Caki2 (cell line): ENCODE results near the gene MIXL1. TPM values are rescaled to one million over a fixed set of nuclear protein-coding genes. Genes with fewer than 3 reads are reported as not detected.
"Not testable (repeated sequence)": the region's sequence is repeated elsewhere in the genome, so short reads cannot be mapped to it uniquely, and the experiment has no call there.

Experiments
- DNase-seq: peaks from one replicate; pipeline ENCODE4 v3.0.0-alpha.2; 2015; ENCODE audit warnings: low read depth
- in situ Hi-C: cut with HindIII; loops from 2 replicates; pipeline ENCODE4 v1.10.0; 2016; ENCODE audit warnings: low sequenced_read_pairs, low pct_unique_long_range_greater_than_20kb, mixed read lengths
- total RNA-seq: library from RNA; depleted of rRNA; stranded (reverse); fragments of >200 nt; shearing (Covaris generic); gene quantifications from 2 replicates; pipeline ENCODE4 v1.2.3, GENCODE V29; 2014; ENCODE audit warnings: low replicate concordance

The MIXL1 gene
- total RNA-seq, 1 experiment from 2014 or later = not detected

- in situ Hi-C loops = no loop called here
- no peak for DNase-seq
Measured at GRCh38 chr1:226210571-226211176, 12.8 kb upstream of the MIXL1 start.

GRCh38 chr1:226211181-226211821 is 12.2 kb upstream of the MIXL1 start:
- in situ Hi-C loops = no loop called here
- no peak for DNase-seq

DNA sequence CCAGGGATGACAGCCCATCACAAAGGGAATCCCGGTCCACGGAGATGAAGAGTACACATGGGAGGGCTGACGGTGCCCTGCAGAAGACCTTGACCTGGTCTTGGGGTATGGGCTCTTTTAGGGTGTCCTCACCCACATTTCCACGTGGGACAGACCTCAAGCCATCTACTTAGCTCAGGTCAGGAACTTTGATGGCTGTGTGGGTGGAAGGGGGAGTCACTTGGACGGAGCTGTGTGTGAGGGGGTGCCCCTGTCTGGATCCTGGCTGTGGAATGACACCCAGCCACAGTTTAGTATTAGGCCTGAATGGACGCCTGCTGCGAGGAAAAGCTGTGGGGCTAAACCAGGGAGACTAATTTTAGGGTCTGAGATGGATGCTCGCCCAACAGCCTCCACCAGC is 10.9 kb upstream of the MIXL1 start:
- DNase-seq = no peak
- in situ Hi-C loops = no loop called here

DNA sequence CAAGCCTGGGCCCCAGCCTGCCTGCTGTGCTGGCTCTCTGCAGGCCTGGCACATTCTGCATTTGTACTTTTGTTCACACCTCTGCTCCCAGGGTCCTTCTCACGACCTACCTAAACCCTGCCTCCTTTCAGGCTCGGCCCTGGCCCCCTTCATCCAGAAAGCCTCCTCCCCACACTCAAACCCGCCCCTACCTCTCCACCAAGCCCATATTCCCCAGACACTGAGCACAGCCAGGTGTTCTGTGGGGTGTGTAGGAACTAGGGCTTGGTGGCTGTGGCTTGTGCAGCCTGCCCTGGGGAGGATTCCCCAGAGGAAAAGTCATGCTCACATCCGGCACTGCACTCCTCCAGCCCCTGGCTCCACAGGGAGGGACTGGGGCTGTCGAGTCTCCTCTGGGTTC is 8.2 kb upstream of the MIXL1 start:
- no peak for DNase-seq
- in situ Hi-C loops = no loop called here

GRCh38 chr1:226216056-226216455 is 7.4 kb upstream of the MIXL1 start:
- in situ Hi-C loops = no loop called here
- DNase-seq = no peak

DNA sequence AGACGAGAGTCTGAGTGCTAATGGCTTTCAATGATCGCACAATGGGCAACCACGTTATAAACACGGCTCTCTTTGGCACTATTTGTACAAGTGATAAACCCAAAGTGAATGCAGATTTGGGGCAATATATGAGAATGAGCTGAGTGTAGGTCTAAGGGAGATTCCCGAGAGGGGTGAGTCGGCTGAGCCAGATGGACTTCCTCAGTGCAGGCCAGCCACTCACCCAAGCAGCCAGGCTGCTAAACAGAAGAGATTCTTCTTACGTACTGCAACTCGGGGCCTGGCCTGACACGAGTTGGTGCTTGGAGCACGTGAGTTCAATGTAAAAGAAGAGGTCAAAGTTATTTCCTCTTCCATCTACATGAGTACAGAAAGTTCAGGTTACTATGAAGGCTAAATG is 6.2 kb upstream of the MIXL1 start:
- in situ Hi-C loops = no loop called here
- no peak for DNase-seq

DNA sequence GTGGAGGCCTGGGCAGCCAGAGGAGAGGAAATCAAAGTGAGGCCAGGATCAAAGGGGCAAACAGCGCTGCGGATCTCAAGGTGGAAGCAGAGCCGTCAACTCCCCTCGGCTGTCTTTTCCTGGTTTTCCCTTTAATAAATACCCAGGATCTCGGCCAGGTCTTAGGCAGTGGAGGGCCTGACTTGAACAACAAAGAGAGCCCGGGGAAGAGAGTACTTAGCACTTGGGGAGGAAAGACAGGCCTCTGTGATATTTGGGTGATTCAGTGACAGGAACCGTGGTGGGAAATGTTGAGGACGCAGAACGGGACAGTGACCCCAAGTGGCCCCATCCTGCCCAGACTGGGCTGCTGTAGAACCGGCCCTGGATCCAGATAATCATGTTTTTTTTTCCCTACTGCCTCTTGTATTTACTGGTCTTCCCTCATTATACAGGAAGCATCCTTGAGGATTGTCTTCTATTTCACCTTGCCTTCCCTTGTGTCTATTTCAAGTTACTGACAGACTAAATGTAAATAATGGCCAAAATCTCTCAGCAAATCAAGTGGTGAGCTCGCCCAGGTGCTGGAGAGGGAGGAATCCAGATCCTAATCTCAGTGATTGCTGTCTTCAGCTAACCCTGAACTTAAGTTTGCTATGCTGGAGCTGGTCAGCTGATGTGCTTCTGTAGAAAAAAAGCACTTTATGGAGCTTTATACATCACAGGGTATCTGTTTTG is 2.8 kb upstream of the MIXL1 start:
- no peak for DNase-seq
- in situ Hi-C loops = no loop called here

DNA sequence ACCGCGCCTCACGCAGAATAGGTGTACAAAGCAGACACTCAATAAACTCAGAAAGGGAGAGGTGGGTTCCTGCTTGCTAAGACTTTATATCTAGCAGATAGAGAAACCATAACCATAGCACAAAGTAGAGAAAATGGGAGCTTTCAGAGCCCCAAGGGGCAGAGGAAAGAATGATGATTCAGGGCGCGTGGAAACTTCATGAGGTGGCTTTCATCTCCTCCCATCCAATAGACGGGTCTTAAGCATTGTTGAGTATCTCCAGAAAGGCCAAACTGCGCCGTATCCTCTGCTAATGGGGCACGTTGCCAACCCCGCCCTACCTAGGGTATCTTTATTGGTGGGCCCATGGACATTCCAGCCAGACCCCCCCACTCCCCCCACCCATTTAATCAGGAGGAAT is 778 bp upstream of the MIXL1 start:
- in situ Hi-C loops = no loop called here
- no peak for DNase-seq

DNA sequence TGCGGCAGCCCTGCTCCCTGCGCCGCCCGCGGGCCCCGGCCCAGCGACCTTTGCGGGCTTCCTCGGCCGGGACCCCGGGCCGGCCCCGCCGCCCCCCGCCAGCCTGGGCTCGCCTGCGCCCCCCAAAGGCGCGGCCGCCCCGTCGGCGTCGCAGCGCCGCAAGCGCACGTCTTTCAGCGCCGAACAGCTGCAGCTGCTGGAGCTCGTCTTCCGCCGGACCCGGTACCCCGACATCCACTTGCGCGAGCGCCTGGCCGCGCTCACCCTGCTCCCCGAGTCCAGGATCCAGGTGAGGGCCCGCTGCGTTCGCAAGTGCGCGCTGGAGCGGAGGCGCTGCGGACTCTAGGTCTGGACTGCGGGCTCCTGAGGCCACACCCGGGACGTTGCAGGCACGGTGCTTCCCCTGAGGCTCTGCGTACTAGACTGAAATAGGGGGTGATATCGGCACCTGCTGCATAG is 351 bp downstream of the MIXL1 start:
- in situ Hi-C loops = no loop called here
- no peak for DNase-seq

GRCh38 chr1:226226601-226227000 is 3.1 kb downstream of the MIXL1 start:
- no peak for DNase-seq
- in situ Hi-C loops = no loop called here

GRCh38 chr1:226233293-226233692 is 9.8 kb downstream of the MIXL1 start:
- in situ Hi-C loops = no loop called here
- no peak for DNase-seq

- no peak for DNase-seq
- in situ Hi-C loops = no loop called here
Measured at GRCh38 chr1:226233806-226234205, 10.3 kb downstream of the MIXL1 start.

- DNase-seq = no peak
- in situ Hi-C loops = no loop called here
Measured at GRCh38 chr1:226236826-226237225, 13.4 kb downstream of the MIXL1 start.

DNA sequence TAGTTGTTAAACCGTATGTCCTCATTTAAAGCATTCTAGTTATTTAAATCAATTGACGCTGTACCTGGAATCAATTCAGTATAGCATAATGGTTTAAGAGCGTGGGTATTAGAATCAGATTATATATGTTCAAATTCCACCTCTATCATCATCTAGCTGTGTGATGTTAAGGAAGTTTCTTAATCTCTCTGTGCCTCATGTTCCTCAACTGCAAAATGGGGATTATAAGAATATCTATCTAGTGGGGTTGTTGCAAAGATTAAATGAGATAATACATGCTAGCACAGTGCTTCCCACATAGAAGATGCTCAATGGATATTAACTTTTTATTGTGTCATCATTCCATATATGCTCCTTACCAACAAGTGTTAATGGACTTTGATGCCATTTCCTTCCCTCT is 16.0 kb downstream of the MIXL1 start:
- in situ Hi-C loops = no loop called here
- DNase-seq = no peak

GRCh38 chr1:226248091-226248490 is 24.6 kb downstream of the MIXL1 start:
- no peak for DNase-seq
- in situ Hi-C loops = no loop called here

DNA sequence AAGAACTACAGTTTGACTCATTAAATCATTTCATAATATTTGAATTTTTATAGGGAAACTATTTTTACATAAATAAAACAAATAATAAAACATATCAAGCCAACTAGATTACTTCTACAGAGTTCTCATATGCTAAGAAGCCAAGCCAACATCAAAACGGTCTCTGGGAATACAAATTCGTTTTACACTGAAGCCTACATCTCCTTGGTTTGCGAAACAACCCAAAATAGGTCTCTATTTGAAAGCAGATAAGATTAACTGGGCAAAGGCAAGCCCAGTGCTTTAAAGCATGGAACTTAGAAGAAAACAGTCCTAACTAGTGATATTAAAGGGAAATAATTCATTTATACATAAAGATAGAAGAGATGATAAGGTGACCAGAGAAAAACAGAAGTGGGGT is 25.3 kb downstream of the MIXL1 start:
- no peak for DNase-seq
- in situ Hi-C loops = no loop called here

- in situ Hi-C loops = no loop called here
- DNase-seq = no peak
Measured at GRCh38 chr1:226250511-226250910, 27.0 kb downstream of the MIXL1 start.

DNA sequence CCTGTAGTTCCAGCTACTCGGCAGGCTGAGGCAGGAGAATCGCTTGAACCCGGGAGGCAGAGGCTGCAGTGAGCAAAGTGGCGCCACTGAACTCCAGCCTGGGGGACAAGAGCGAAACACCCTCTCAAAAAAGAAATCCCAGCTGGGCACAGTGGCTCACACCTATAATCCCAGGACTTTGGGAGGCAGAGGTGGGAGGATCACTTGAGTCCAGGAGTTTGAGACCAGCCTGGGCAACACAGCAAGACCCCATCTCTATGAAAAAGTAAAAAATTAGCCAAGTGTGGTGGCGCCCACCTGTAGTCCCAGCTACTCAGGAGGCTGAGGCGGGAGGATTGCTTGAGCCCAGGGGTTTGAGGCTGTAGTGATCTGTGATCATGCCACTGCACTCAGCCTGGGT is 29.4 kb downstream of the MIXL1 start:
- DNase-seq, in situ Hi-C loops: not testable (repeated sequence)

GRCh38 chr1:226253933-226254332 is 30.5 kb downstream of the MIXL1 start:
- no peak for DNase-seq
- in situ Hi-C loops = no loop called here

GRCh38 chr1:226255380-226255779 is 31.9 kb downstream of the MIXL1 start:
- no peak for DNase-seq
- in situ Hi-C loops = no loop called here
